Loucy (cell line): Measurements from ENCODE around the gene GNPTG.

Source experiments
- H2AFZ ChIP-seq: fragments of 200-600 bp; sonication (generic); 2 replicates; pipeline ENCODE4 v1.6.0; 2016; ENCODE audit warnings: antibody characterized with exemption, mild to moderate bottlenecking, low read length, moderate library complexity
- H3F3A ChIP-seq: fragments of 200-600 bp; 2 replicates; pipeline ENCODE4 v1.6.0; 2016; ENCODE audit warnings: antibody characterized with exemption, low read depth, mild to moderate bottlenecking
- H3K27me3 ChIP-seq: fragments of 200-600 bp; sonication (generic); 2 replicates; pipeline ENCODE4 v1.6.1; 2014; ENCODE audit warnings: low read length, mild to moderate bottlenecking; ENCODE audit not compliant: insufficient read depth, poor library complexity, severe bottlenecking
- H3K36me3 ChIP-seq: fragments of 200-600 bp; sonication (generic); 2 replicates; pipeline ENCODE4 v1.6.1; 2016; ENCODE audit warnings: low read length; ENCODE audit not compliant: insufficient read depth
- H3K4me1 ChIP-seq: fragments of 200-600 bp; sonication (generic); 2 replicates; pipeline ENCODE4 v1.5.1; 2014; ENCODE audit warnings: low read length, mild to moderate bottlenecking; ENCODE audit not compliant: insufficient read depth, poor library complexity, severe bottlenecking
- H3K4me2 ChIP-seq: fragments of 200-600 bp; sonication (generic); 2 replicates; pipeline ENCODE4 v1.6.0; 2014; ENCODE audit warnings: antibody characterized with exemption, low read length, low read depth, mild to moderate bottlenecking; ENCODE audit not compliant: poor library complexity, severe bottlenecking
- H3K4me3 ChIP-seq: fragments of 200-600 bp; sonication (generic); 2 replicates; pipeline ENCODE4 v1.5.1; 2014; ENCODE audit warnings: low read length, mild to moderate bottlenecking, mixed read lengths; ENCODE audit not compliant: poor library complexity, severe bottlenecking
- H3K79me2 ChIP-seq: fragments of 200-600 bp; sonication (generic); 2 replicates; pipeline ENCODE4 v1.6.1; 2014; ENCODE audit warnings: low read length; ENCODE audit not compliant: insufficient read depth
- H3K9ac ChIP-seq: fragments of 200-600 bp; sonication (generic); 2 replicates; pipeline ENCODE4 v1.6.0; 2014; ENCODE audit warnings: mild to moderate bottlenecking, low read depth, low read length, moderate library complexity; ENCODE audit not compliant: poor library complexity, severe bottlenecking
- H3K9me2 ChIP-seq: fragments of 200-600 bp; sonication (generic); replicated peaks from 2 replicates; pipeline ENCODE4 v1.6.1; 2016; ENCODE audit warnings: low read depth, low read length, mixed read lengths
- H3K9me3 ChIP-seq: fragments of 200-600 bp; sonication (generic); 2 replicates; pipeline ENCODE4 v1.6.1; 2014; ENCODE audit warnings: mild to moderate bottlenecking, antibody characterized with exemption, low read length, low read depth; ENCODE audit not compliant: insufficient read depth
- H4K20me1 ChIP-seq: fragments of 200-600 bp; sonication (generic); 2 replicates; pipeline ENCODE4 v1.6.0; 2014; ENCODE audit warnings: antibody characterized with exemption, low read length, mild to moderate bottlenecking; ENCODE audit not compliant: insufficient read depth, poor library complexity, severe bottlenecking
- EZH2phosphoT487 ChIP-seq: fragments of 200-600 bp; IDR thresholded peaks from 2 replicates; pipeline ENCODE4 v1.6.1; 2018; ENCODE audit warnings: antibody characterized with exemption, mild to moderate bottlenecking, moderate library complexity, borderline replicate concordance
- TF ChIP-seq, protein P1 (sequence below): fragments of 200-600 bp; sonication (generic); conservative IDR thresholded peaks from 2 replicates; pipeline ENCODE4 v1.5.1; 2014; ENCODE audit warnings: mild to moderate bottlenecking, antibody characterized with exemption, low read length

The GNPTG gene

DNA sequence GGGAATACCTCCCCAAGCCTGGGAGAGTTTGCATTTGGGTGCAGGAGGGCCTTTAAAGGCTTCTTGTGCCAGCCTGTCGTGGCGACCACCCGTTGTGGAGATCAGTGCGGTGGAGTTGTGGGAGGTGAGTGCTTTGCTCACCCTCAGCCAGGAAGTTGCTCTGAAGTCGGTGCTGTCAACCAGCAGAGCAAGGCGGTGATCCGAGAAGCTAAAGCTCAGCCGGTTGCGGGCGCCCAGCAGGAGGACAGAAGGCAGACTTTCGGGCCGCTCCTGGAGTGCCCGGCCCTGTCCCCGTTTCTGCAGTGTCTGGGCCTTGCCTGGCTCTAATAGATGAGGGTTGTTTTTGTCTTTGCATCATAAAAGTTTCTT, 40.9 kb upstream of the GNPTG start:
- H4K20me1 ChIP-seq = peaks cover 49% of the 10 kb centered on the region
- H3K9me3 ChIP-seq = no peaks in the 10 kb centered on the region
- H2AFZ ChIP-seq = no peak overlapping the region
- peaks cover 55% of the 10 kb centered on the region for H3K79me2 ChIP-seq
- no peaks in the 10 kb centered on the region for H3F3A ChIP-seq
- TF ChIP-seq, protein P1, sequence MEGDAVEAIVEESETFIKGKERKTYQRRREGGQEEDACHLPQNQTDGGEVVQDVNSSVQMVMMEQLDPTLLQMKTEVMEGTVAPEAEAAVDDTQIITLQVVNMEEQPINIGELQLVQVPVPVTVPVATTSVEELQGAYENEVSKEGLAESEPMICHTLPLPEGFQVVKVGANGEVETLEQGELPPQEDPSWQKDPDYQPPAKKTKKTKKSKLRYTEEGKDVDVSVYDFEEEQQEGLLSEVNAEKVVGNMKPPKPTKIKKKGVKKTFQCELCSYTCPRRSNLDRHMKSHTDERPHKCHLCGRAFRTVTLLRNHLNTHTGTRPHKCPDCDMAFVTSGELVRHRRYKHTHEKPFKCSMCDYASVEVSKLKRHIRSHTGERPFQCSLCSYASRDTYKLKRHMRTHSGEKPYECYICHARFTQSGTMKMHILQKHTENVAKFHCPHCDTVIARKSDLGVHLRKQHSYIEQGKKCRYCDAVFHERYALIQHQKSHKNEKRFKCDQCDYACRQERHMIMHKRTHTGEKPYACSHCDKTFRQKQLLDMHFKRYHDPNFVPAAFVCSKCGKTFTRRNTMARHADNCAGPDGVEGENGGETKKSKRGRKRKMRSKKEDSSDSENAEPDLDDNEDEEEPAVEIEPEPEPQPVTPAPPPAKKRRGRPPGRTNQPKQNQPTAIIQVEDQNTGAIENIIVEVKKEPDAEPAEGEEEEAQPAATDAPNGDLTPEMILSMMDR = no peak
- no peak for TF ChIP-seq EZH2phosphoT487
- no peaks in the 10 kb centered on the region for H3K9me2 ChIP-seq
- H3K4me3 ChIP-seq = peak overlapping the region; percentile 95
- H3K4me1 ChIP-seq = no peaks in the 10 kb centered on the region
- peaks cover 6% of the 10 kb centered on the region; the same call in 1 of the 2 replicates for H3K36me3 ChIP-seq
- H3K27me3 ChIP-seq = no peaks in the 10 kb centered on the region
- H3K4me2 ChIP-seq = peak overlapping the region; percentile 88
- peak overlapping the region; percentile 92 for H3K9ac ChIP-seq

DNA sequence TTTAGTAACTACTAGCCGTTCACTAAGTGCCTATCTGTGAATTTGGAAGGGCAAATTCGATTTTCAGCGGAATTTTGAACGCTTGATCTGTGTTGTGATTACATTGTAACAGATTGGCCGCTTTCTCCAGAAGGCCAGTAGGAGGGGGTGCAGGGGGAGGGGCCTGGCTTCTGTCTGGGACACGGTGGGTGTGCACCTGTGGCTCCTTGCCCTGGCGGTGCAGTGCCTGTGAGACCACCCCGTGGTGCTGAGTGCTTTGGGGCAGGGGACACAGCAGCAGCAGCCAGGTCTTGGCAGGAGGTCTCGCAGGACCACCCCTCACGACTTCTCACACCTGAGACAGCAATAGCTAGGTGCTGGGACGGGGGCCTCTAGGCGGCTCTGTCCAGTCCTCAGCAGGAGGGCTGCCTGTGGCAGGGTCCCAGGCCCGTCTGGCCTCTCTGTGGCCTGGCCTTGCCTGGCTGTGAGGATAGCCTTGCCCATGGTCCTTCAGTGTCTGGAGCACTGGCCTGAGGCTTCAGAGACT, 40.5 kb upstream of the GNPTG start:
- H2AFZ ChIP-seq = no peak overlapping the region
- H3K79me2 ChIP-seq = peaks cover 55% of the 10 kb centered on the region
- no peaks in the 10 kb centered on the region for H3K27me3 ChIP-seq
- no peaks in the 10 kb centered on the region for H3K9me2 ChIP-seq
- H3K4me3 ChIP-seq = peak overlapping the region; percentile 95
- H3K36me3 ChIP-seq = peaks cover 11% of the 10 kb centered on the region; the same call in 1 of the 2 replicates
- H3K4me1 ChIP-seq = no peaks in the 10 kb centered on the region
- peak overlapping the region; percentile 92 for H3K9ac ChIP-seq
- H3K9me3 ChIP-seq = no peaks in the 10 kb centered on the region
- TF ChIP-seq, protein P1 = no peak
- TF ChIP-seq EZH2phosphoT487 = no peak
- H4K20me1 ChIP-seq = peaks cover 49% of the 10 kb centered on the region
- no peaks in the 10 kb centered on the region for H3F3A ChIP-seq
- peak overlapping the region; percentile 88 for H3K4me2 ChIP-seq

DNA sequence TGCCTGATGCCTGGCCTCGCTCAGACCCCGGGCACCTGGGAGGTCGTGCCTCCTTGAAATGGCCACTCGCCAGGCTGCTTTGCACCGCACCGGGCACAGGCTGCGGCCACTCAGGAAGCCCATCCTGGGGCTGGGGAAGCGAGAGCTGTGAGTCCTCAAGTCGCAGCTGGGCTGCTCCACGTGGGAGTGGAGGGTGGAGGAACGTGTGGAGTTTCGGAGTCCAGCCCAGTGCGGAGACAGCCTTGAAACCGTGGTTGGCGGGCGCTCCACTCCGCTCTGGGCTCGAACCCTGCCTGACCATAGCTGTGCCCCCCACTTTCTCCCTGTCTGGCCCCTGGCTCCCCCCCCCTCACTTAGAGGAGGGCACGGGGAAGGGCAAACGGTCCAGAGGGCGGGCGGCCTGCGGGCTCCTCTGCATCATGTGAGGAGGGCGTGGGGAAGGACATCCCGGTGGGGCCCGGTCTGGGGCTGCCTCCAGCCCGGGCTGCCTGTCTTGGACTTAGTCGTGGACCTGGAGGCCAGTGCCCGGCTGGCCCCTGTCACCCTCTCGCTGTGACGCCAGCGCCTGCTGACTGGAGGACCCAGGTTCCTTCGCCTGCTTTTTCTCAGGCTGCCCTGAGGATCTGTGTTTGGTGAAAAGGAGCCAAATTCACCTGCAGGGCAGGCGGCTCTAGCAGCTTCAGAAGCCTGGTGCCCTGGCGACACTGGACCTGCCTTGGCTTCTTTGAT, 39.8 kb upstream of the GNPTG start:
- no peaks in the 10 kb centered on the region for H3K9me2 ChIP-seq
- peak overlapping the region; percentile 95 for H3K4me3 ChIP-seq
- H2AFZ ChIP-seq = no peak overlapping the region
- H4K20me1 ChIP-seq = peaks cover 52% of the 10 kb centered on the region
- H3K9ac ChIP-seq = peak overlapping the region; percentile 92
- peaks cover 55% of the 10 kb centered on the region for H3K79me2 ChIP-seq
- H3F3A ChIP-seq = no peaks in the 10 kb centered on the region
- H3K4me2 ChIP-seq = peak overlapping the region; percentile 88
- TF ChIP-seq EZH2phosphoT487 = no peak
- TF ChIP-seq, protein P1 = no peak
- peaks cover 17% of the 10 kb centered on the region; the same call in 1 of the 2 replicates for H3K36me3 ChIP-seq
- no peaks in the 10 kb centered on the region for H3K4me1 ChIP-seq
- H3K27me3 ChIP-seq = no peaks in the 10 kb centered on the region
- no peaks in the 10 kb centered on the region for H3K9me3 ChIP-seq
